GM20000 (cell line): Measurements from ENCODE around the gene FAM199X.
"Not testable (repeated sequence)": the region's sequence is repeated elsewhere in the genome, so short reads cannot be mapped to it uniquely, and the experiment has no call there.

Source experiments
- DNase-seq: peaks from one replicate; pipeline ENCODE4 v3.0.0; 2012; ENCODE audit warnings: low spot score
- TF ChIP-seq, protein P1 (sequence below): IDR thresholded peaks from 2 replicates; pipeline ENCODE4 v1.5.1; 2012; ENCODE audit warnings: mild to moderate bottlenecking, control low read depth; ENCODE audit errors: extremely low read depth, missing control alignments

Gene FAM199X

DNA sequence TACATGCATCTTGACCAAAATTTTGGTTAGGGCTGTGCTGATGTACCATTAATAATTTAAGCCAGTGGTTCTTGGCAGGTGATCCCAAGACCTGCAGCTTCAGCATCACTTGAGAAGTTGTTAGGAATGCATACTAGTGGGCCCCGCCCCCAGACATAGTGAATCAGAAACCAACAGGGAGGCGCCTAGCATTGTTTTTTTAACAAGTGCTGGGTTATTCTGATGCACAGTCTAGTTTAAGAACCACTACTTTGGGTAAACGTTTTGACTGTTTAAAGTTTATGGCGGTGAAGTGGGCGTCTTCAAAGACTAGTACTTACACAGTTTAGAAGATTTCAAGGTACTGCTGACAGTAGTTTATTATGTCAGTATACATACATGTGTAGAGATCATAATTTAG is 23.6 kb downstream of the FAM199X start:
- DNase-seq = no peak
- TF ChIP-seq, protein P1, sequence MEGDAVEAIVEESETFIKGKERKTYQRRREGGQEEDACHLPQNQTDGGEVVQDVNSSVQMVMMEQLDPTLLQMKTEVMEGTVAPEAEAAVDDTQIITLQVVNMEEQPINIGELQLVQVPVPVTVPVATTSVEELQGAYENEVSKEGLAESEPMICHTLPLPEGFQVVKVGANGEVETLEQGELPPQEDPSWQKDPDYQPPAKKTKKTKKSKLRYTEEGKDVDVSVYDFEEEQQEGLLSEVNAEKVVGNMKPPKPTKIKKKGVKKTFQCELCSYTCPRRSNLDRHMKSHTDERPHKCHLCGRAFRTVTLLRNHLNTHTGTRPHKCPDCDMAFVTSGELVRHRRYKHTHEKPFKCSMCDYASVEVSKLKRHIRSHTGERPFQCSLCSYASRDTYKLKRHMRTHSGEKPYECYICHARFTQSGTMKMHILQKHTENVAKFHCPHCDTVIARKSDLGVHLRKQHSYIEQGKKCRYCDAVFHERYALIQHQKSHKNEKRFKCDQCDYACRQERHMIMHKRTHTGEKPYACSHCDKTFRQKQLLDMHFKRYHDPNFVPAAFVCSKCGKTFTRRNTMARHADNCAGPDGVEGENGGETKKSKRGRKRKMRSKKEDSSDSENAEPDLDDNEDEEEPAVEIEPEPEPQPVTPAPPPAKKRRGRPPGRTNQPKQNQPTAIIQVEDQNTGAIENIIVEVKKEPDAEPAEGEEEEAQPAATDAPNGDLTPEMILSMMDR = no peak

DNA sequence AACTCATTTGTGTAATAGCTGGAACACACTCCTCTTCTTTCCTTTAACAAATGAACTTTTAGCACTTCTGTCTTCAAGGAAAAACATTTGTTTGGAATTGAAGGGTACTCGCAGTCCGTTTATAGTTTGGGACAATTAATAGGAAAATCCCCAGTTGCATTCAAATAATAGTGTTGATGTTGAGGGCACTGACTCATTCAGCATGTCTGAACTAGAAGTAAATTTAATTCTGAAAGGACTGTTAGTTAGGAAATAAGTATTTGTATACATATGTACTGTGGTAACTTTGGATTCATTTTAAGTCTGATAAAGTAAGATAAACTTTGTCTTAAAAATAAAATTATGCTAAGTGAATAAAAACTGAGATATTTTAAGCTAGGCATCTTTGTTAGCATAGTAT is 27.2 kb downstream of the FAM199X start:
- TF ChIP-seq, protein P1 = no peak
- no peak for DNase-seq

DNA sequence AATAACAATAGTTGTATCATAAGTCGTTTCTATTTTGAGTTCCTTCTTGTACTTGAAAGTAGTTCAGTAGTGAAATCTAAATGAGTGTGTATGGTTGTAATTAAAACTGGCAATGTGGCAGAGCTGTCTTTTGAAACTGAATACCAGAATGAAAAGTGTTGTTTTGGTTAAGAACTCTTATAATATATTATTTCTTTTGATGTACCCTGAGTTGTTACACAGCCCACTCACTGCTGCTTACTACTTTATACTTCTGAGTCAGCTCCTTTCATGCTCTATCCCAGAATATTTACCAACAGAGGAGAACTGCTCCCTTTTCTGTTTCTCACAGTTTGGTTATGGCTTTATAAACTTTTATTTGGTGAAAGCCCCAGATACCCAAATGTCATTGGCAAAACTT is 28.8 kb downstream of the FAM199X start:
- TF ChIP-seq, protein P1 = no peak
- no peak for DNase-seq

DNA sequence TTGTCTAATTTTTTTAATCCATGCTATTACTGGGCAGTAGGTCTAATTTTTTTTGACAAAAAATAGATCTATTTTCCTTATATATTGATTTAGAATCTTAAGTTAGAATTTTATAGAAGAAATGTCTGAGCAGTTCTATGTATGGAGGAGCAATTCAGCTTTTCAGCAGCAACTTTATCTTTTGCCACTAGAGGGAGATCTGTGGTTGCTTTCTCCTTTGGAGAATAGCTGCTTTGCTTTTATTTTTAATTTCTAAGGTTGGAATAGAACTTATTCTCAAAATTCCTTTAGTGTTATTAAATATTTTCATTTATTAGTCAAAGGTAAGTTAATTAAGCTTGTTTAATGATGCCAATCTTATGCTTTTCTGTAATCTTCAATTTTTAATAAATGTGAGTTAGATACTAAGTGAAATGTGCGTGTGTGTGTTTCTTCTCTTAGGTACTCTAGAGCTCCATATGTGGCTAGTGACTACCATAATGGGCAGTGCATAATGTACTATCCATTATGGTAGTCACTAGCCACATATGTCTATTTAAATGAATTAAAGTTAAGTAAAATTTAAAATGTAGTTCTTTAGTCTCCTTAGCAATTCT is 29.3 kb downstream of the FAM199X start:
- TF ChIP-seq, protein P1 = peak; percentile 59
- peak; percentile 8 for DNase-seq

- TF ChIP-seq, protein P1 = no peak
- no peak for DNase-seq
Measured at GRCh38 chrX:104205548-104205947, 39.3 kb downstream of the FAM199X start.

- DNase-seq = no peak
- TF ChIP-seq, protein P1 = no peak
Measured at GRCh38 chrX:104211187-104211586, 44.9 kb downstream of the FAM199X start.

- DNase-seq = not testable (repeated sequence)
Measured at GRCh38 chrX:104230060-104230459, 63.8 kb downstream of the FAM199X start.
